Fibroblast of skin of right quadriceps (primary cell): ENCODE results near the gene TOMM20.
A peak's percentile ranks its signal among the peaks of the same experiment; 100 is the strongest.
"Not testable (repeated sequence)": the region's sequence is repeated elsewhere in the genome, so short reads cannot be mapped to it uniquely, and the experiment has no call there.

Experiments used
- DNase-seq: peaks from one replicate; pipeline ENCODE4 v3.0.0-alpha.2; 2013

TOMM20 gene

GRCh38 chr1:235128456-235129328 lies at the start of gene TOMM20:
Gene TOMM20 (minus strand): TSS chr1:235128837. CDS start chr1:235128715, 122 bp downstream.
- peak; percentile 99 for DNase-seq

- no peak for DNase-seq
Observed at GRCh38 chr1:235176486-235176885, 47.8 kb upstream of the TOMM20 start.

- no peak for DNase-seq
Observed at GRCh38 chr1:235169986-235170385, 41.3 kb upstream of the TOMM20 start.

GRCh38 chr1:235168375-235168774 lies 39.7 kb upstream of the TOMM20 start:
- DNase-seq: no peak

GRCh38 chr1:235161685-235162327 lies 33.2 kb upstream of the TOMM20 start:
- no peak for DNase-seq

GRCh38 chr1:235160957-235161684 lies 32.5 kb upstream of the TOMM20 start, which contains the start of gene RBM34:
Gene RBM34 (minus strand): TSS chr1:235161250. CDS start chr1:235161226, 24 bp downstream.
- DNase-seq: peak; percentile 88

- peak; percentile 57 for DNase-seq
Observed at GRCh38 chr1:235160383-235160956, 31.8 kb upstream of the TOMM20 start.

- not testable (repeated sequence) for DNase-seq
Observed at GRCh38 chr1:235159930-235160329, 31.3 kb upstream of the TOMM20 start.

- not testable (repeated sequence) for DNase-seq
Observed at GRCh38 chr1:235159284-235159683, 30.6 kb upstream of the TOMM20 start.

GRCh38 chr1:235158680-235159079 lies 30.0 kb upstream of the TOMM20 start:
- no peak for DNase-seq

GRCh38 chr1:235157150-235157549 lies 28.5 kb upstream of the TOMM20 start:
- no peak for DNase-seq

GRCh38 chr1:235156740-235157139 lies 28.1 kb upstream of the TOMM20 start:
- no peak for DNase-seq

GRCh38 chr1:235156265-235156664 lies 27.6 kb upstream of the TOMM20 start:
- DNase-seq: no peak

- DNase-seq: no peak
Observed at GRCh38 chr1:235152235-235152634, 23.6 kb upstream of the TOMM20 start.

- no peak for DNase-seq
Observed at GRCh38 chr1:235151033-235151432, 22.4 kb upstream of the TOMM20 start.

- DNase-seq: no peak
Observed at GRCh38 chr1:235149824-235150223, 21.2 kb upstream of the TOMM20 start.

- DNase-seq: no peak
Observed at GRCh38 chr1:235147269-235147668, 18.6 kb upstream of the TOMM20 start.

GRCh38 chr1:235145639-235146038 lies 17.0 kb upstream of the TOMM20 start:
- no peak for DNase-seq

GRCh38 chr1:235142991-235143390 lies 14.4 kb upstream of the TOMM20 start:
- no peak for DNase-seq

- no peak for DNase-seq
Observed at GRCh38 chr1:235139315-235139714, 10.7 kb upstream of the TOMM20 start.

- no peak for DNase-seq
Observed at GRCh38 chr1:235138821-235139220, 10.2 kb upstream of the TOMM20 start.

- DNase-seq: no peak
Observed at GRCh38 chr1:235136111-235136510, 7.5 kb upstream of the TOMM20 start.

GRCh38 chr1:235134171-235134570 lies 5.5 kb upstream of the TOMM20 start:
- DNase-seq: no peak
